Effector memory CD8-positive, alpha-beta T cell (primary cell): Measurements from ENCODE around the gene CLSTN2.

Experiments used
- ATAC-seq: fragments of 150-1000 bp; cut with Tn5 transposase; replicated peaks from 2 replicates; pipeline ENCODE4 v1.10.0; 2021; ENCODE audit warnings: mild to moderate bottlenecking, moderate library complexity
- DNase-seq, 3 experiments: peaks; one replicate each; pipeline ENCODE4 v3.0.0; 2021
- H3K27ac Mint-ChIP-seq, 2 donors: one replicate each; pipeline ENCODE4 v1.8.0; 2022; ENCODE audit warnings: mild to moderate bottlenecking in 2 of 2, mixed read lengths in 2 of 2, moderate library complexity in 2 of 2
- H3K27me3 Mint-ChIP-seq, 2 donors: one replicate each; pipeline ENCODE4 v1.8.0; 2022; ENCODE audit warnings: mixed read lengths in 2 of 2
- H3K36me3 Mint-ChIP-seq: one replicate; pipeline ENCODE4 v1.8.0; 2022; ENCODE audit warnings: mild to moderate bottlenecking, moderate library complexity, mixed read lengths; ENCODE audit not compliant: insufficient read depth
- H3K4me1 Mint-ChIP-seq, 2 donors: one replicate each; pipeline ENCODE4 v1.8.0; 2022; ENCODE audit warnings: low read depth in 2 of 2, mixed read lengths in 2 of 2
- H3K4me3 Mint-ChIP-seq, 2 donors: one replicate each; pipeline ENCODE4 v1.8.0; 2022; ENCODE audit warnings: mild to moderate bottlenecking in 2 of 2, mixed read lengths in 2 of 2, moderate library complexity in 2 of 2
- H3K9me3 Mint-ChIP-seq, 2 donors: one replicate each; pipeline ENCODE4 v1.8.0; 2022; ENCODE audit warnings: mixed read lengths in 2 of 2

CLSTN2 gene

GRCh38 chr3:140252812-140253656 is 318.0 kb downstream of the CLSTN2 start:
- H3K4me1 Mint-ChIP-seq = no peaks in the 10 kb centered on the region
- H3K27ac Mint-ChIP-seq = no peak overlapping the region
- ATAC-seq (no peak), DNase-seq (no peak)
- H3K9me3 Mint-ChIP-seq = no peaks in the 10 kb centered on the region
- no peak overlapping the region for H3K4me3 Mint-ChIP-seq
- H3K36me3 Mint-ChIP-seq = no peaks in the 10 kb centered on the region
- peaks cover 0 to 3% of the 10 kb centered on the region in 2 donors for H3K27me3 Mint-ChIP-seq

GRCh38 chr3:140258222-140258724 is 323.3 kb downstream of the CLSTN2 start:
- H3K4me3 Mint-ChIP-seq = no peak overlapping the region

GRCh38 chr3:140265302-140265701 is 330.3 kb downstream of the CLSTN2 start:
- Mint-ChIP-seq H3K27ac (no peak overlapping the region), H3K36me3 (no peaks in the 10 kb centered on the region), H3K27me3 (no peaks in the 10 kb centered on the region), H3K9me3 (no peaks in the 10 kb centered on the region), H3K4me1 (no peaks in the 10 kb centered on the region), H3K4me3 (no peak overlapping the region)
- ATAC-seq (no peak), DNase-seq (no peak)

More at GRCh38 chr3:140258222-140258724, 323.3 kb downstream of the CLSTN2 start:
- Mint-ChIP-seq H3K27ac (no peak overlapping the region), H3K9me3 (no peaks in the 10 kb centered on the region), H3K36me3 (no peaks in the 10 kb centered on the region), H3K27me3 (no peaks in the 10 kb centered on the region), H3K4me1 (no peaks in the 10 kb centered on the region)
- no peak for ATAC-seq
- no peak for DNase-seq

GRCh38 chr3:140268103-140268502 is 333.1 kb downstream of the CLSTN2 start:
- Mint-ChIP-seq H3K9me3 (no peaks in the 10 kb centered on the region), H3K27me3 (no peaks in the 10 kb centered on the region), H3K36me3 (no peaks in the 10 kb centered on the region), H3K27ac (no peak overlapping the region), H3K4me1 (no peaks in the 10 kb centered on the region), H3K4me3 (no peak overlapping the region)
- DNase-seq (no peak), ATAC-seq (no peak)

GRCh38 chr3:140268610-140269009 is 333.6 kb downstream of the CLSTN2 start:
- Mint-ChIP-seq H3K4me3 (no peak overlapping the region), H3K9me3 (no peaks in the 10 kb centered on the region), H3K36me3 (no peaks in the 10 kb centered on the region), H3K4me1 (no peaks in the 10 kb centered on the region), H3K27ac (no peak overlapping the region), H3K27me3 (no peaks in the 10 kb centered on the region)
- ATAC-seq (no peak), DNase-seq (no peak)

- DNase-seq (no peak), ATAC-seq (no peak)
- peaks cover 0 to 12% of the 10 kb centered on the region in 2 donors for H3K27me3 Mint-ChIP-seq
- no peaks in the 10 kb centered on the region for H3K4me1 Mint-ChIP-seq
- H3K36me3 Mint-ChIP-seq = no peaks in the 10 kb centered on the region
- H3K27ac Mint-ChIP-seq = no peak overlapping the region
- H3K4me3 Mint-ChIP-seq = no peak overlapping the region
- peaks cover 0 to 6% of the 10 kb centered on the region in 2 donors for H3K9me3 Mint-ChIP-seq
Observed at GRCh38 chr3:140270329-140270728, 335.3 kb downstream of the CLSTN2 start.

GRCh38 chr3:140273542-140274195 is 338.7 kb downstream of the CLSTN2 start:
- Mint-ChIP-seq H3K27me3 (peaks cover 0 to 28% of the 10 kb centered on the region in 2 donors), H3K36me3 (no peaks in the 10 kb centered on the region), H3K27ac (no peak overlapping the region), H3K4me1 (no peaks in the 10 kb centered on the region), H3K4me3 (no peak overlapping the region), H3K9me3 (peaks cover 0 to 6% of the 10 kb centered on the region in 2 donors)
- no peak for DNase-seq
- no peak for ATAC-seq

- ATAC-seq = no peak
- Mint-ChIP-seq H3K9me3 (peaks cover 0 to 6% of the 10 kb centered on the region in 2 donors), H3K4me3 (no peak overlapping the region)
Observed at GRCh38 chr3:140274429-140274828, 339.4 kb downstream of the CLSTN2 start.

GRCh38 chr3:140276703-140277102 is 341.7 kb downstream of the CLSTN2 start:
- Mint-ChIP-seq H3K9me3 (peaks cover 0 to 6% of the 10 kb centered on the region in 2 donors), H3K4me1 (no peaks in the 10 kb centered on the region), H3K27me3 (peaks cover 22 to 40% of the 10 kb centered on the region in 2 donors), H3K27ac (no peak overlapping the region), H3K4me3 (no peak overlapping the region), H3K36me3 (no peaks in the 10 kb centered on the region)
- ATAC-seq (no peak), DNase-seq (no peak)

More at GRCh38 chr3:140274429-140274828, 339.4 kb downstream of the CLSTN2 start:
- Mint-ChIP-seq H3K27me3 (peaks cover 6 to 34% of the 10 kb centered on the region in 2 donors), H3K27ac (no peak overlapping the region), H3K4me1 (no peaks in the 10 kb centered on the region), H3K36me3 (no peaks in the 10 kb centered on the region)
- DNase-seq = no peak

- Mint-ChIP-seq H3K36me3 (no peaks in the 10 kb centered on the region), H3K27ac (no peak overlapping the region), H3K4me1 (no peaks in the 10 kb centered on the region), H3K4me3 (no peak overlapping the region), H3K9me3 (peaks cover 0 to 6% of the 10 kb centered on the region in 2 donors), H3K27me3 (peaks cover 22 to 40% of the 10 kb centered on the region in 2 donors)
- ATAC-seq (no peak), DNase-seq (no peak)
Observed at GRCh38 chr3:140277886-140278285, 342.9 kb downstream of the CLSTN2 start.

GRCh38 chr3:140284372-140284771 is 349.4 kb downstream of the CLSTN2 start:
- H3K9me3 Mint-ChIP-seq = no peaks in the 10 kb centered on the region
- no peak for DNase-seq
- H3K27me3 Mint-ChIP-seq = peaks cover 6 to 29% of the 10 kb centered on the region in 2 donors
- no peak overlapping the region for H3K4me3 Mint-ChIP-seq
- no peak for ATAC-seq
- H3K4me1 Mint-ChIP-seq = no peaks in the 10 kb centered on the region
- H3K36me3 Mint-ChIP-seq = no peaks in the 10 kb centered on the region
- H3K27ac Mint-ChIP-seq = no peak overlapping the region

- Mint-ChIP-seq H3K27ac (no peak overlapping the region), H3K27me3 (peaks cover 0 to 19% of the 10 kb centered on the region in 2 donors), H3K36me3 (no peaks in the 10 kb centered on the region), H3K4me3 (no peak overlapping the region), H3K4me1 (no peaks in the 10 kb centered on the region), H3K9me3 (no peaks in the 10 kb centered on the region)
- no peak for ATAC-seq
- no peak for DNase-seq
Observed at GRCh38 chr3:140285380-140285779, 350.4 kb downstream of the CLSTN2 start.

- H3K27ac Mint-ChIP-seq = no peak overlapping the region
- H3K4me3 Mint-ChIP-seq = no peak overlapping the region
- H3K4me1 Mint-ChIP-seq = no peaks in the 10 kb centered on the region
- DNase-seq (no peak), ATAC-seq (no peak)
- H3K9me3 Mint-ChIP-seq = peaks cover 0 to 11% of the 10 kb centered on the region in 2 donors
- H3K27me3 Mint-ChIP-seq = peaks cover 9 to 24% of the 10 kb centered on the region in 2 donors
- no peaks in the 10 kb centered on the region for H3K36me3 Mint-ChIP-seq
Observed at GRCh38 chr3:140288595-140288994, 353.6 kb downstream of the CLSTN2 start.

GRCh38 chr3:140290105-140290504 is 355.1 kb downstream of the CLSTN2 start:
- Mint-ChIP-seq H3K9me3 (peaks cover 2 to 11% of the 10 kb centered on the region in 2 donors), H3K36me3 (no peaks in the 10 kb centered on the region), H3K4me1 (no peaks in the 10 kb centered on the region), H3K4me3 (no peak overlapping the region), H3K27ac (no peak overlapping the region), H3K27me3 (peaks cover 9 to 24% of the 10 kb centered on the region in 2 donors)
- ATAC-seq (no peak), DNase-seq (no peak)
